GM19099 (cell line): ENCODE results near the gene RNF157.

Source experiments
- POLR2A ChIP-seq: IDR thresholded peaks from 3 replicates; pipeline ENCODE4 v1.6.1; 2011; ENCODE audit warnings: low read depth; ENCODE audit not compliant: insufficient read length; ENCODE audit errors: extremely low read depth

Gene RNF157

GRCh38 chr17:76243826-76244679 is 3.8 kb upstream of the RNF157 start:
- TF ChIP-seq POLR2A = no peak

- TF ChIP-seq POLR2A = no peak
Observed at GRCh38 chr17:76241691-76242255, 1.5 kb upstream of the RNF157 start.

GRCh38 chr17:76241204-76241538 is 878 bp upstream of the RNF157 start:
- no peak for TF ChIP-seq POLR2A

- no peak for TF ChIP-seq POLR2A
Observed at GRCh38 chr17:76239538-76240274, 587 bp downstream of the RNF157 start.

GRCh38 chr17:76238847-76239537 is 1.3 kb downstream of the RNF157 start:
- TF ChIP-seq POLR2A = no peak

GRCh38 chr17:76237859-76238313 is 2.4 kb downstream of the RNF157 start:
- TF ChIP-seq POLR2A = no peak

GRCh38 chr17:76236603-76237002 is 3.7 kb downstream of the RNF157 start:
- no peak for TF ChIP-seq POLR2A

- no peak for TF ChIP-seq POLR2A
Observed at GRCh38 chr17:76235883-76236282, 4.4 kb downstream of the RNF157 start.

GRCh38 chr17:76234354-76234679 is 6.0 kb downstream of the RNF157 start:
- no peak for TF ChIP-seq POLR2A

- TF ChIP-seq POLR2A = no peak
Observed at GRCh38 chr17:76233588-76234353, 6.5 kb downstream of the RNF157 start.

GRCh38 chr17:76232342-76232741 is 8.0 kb downstream of the RNF157 start:
- TF ChIP-seq POLR2A = no peak

GRCh38 chr17:76223802-76224201 is 16.5 kb downstream of the RNF157 start:
- TF ChIP-seq POLR2A = no peak

GRCh38 chr17:76219670-76220383 is 20.5 kb downstream of the RNF157 start:
- no peak for TF ChIP-seq POLR2A

- no peak for TF ChIP-seq POLR2A
Observed at GRCh38 chr17:76217081-76217480, 23.2 kb downstream of the RNF157 start.

GRCh38 chr17:76213491-76213890 is 26.8 kb downstream of the RNF157 start:
- TF ChIP-seq POLR2A = no peak

GRCh38 chr17:76208120-76208519 is 32.2 kb downstream of the RNF157 start:
- no peak for TF ChIP-seq POLR2A
